Progenitor cell of endocrine pancreas (in vitro differentiated cells): ENCODE data around the gene ADAD2. TPM values are rescaled to one million over a fixed set of nuclear protein-coding genes. Genes with fewer than 3 reads are reported as not detected.

Experiments
- DNase-seq: peaks from one replicate; pipeline ENCODE4 v3.0.0; 2021; ENCODE audit warnings: low spot score; ENCODE audit not compliant: unreplicated experiment
- H3K27ac Mint-ChIP-seq: 2 replicates; pipeline ENCODE4 v1.8.0; 2021; ENCODE audit warnings: mild to moderate bottlenecking, moderate library complexity, mixed read lengths
- H3K27me3 Mint-ChIP-seq: 2 replicates; pipeline ENCODE4 v1.8.0; 2021; ENCODE audit warnings: mixed read lengths
- H3K36me3 Mint-ChIP-seq: 2 replicates; pipeline ENCODE4 v1.8.0; 2022; ENCODE audit warnings: mixed read lengths; ENCODE audit not compliant: insufficient read depth
- H3K4me1 Mint-ChIP-seq: 2 replicates; pipeline ENCODE4 v1.8.0; 2021; ENCODE audit warnings: low read depth, mixed read lengths
- H3K4me3 Mint-ChIP-seq: 2 replicates; pipeline ENCODE4 v1.8.0; 2021; ENCODE audit warnings: low read depth, mild to moderate bottlenecking, moderate library complexity, mixed read lengths
- H3K9me3 Mint-ChIP-seq: 2 replicates; pipeline ENCODE4 v1.8.0; 2021; ENCODE audit warnings: low read depth, mixed read lengths
- CTCF ChIP-seq: fragments of 200-600 bp; sonication (generic); IDR thresholded peaks from one replicate; pipeline ENCODE4 v1.5.0; 2021; ENCODE audit warnings: antibody characterized with exemption, mild to moderate bottlenecking; ENCODE audit not compliant: unreplicated experiment
- total RNA-seq: library from RNA; stranded (reverse); gene quantifications from 2 replicates; pipeline ENCODE4 v1.2.1, GENCODE V29; 2021

ADAD2 gene
- total RNA-seq, 1 donor from 2014 or later: not detected

GRCh38 chr16:84243732-84244131 is 52.8 kb downstream of the ADAD2 start:
- no peak for DNase-seq
- peaks cover 28% of the 10 kb centered on the region for H3K27me3 Mint-ChIP-seq
- no peaks in the 10 kb centered on the region for H3K4me1 Mint-ChIP-seq
- H3K36me3 Mint-ChIP-seq: no peaks in the 10 kb centered on the region
- no peaks in the 10 kb centered on the region for H3K9me3 Mint-ChIP-seq
- no peak for TF ChIP-seq CTCF
- no peak overlapping the region for H3K27ac Mint-ChIP-seq
- H3K4me3 Mint-ChIP-seq: no peak overlapping the region

GRCh38 chr16:84244728-84245127 is 53.8 kb downstream of the ADAD2 start:
- Mint-ChIP-seq H3K27me3 (peaks cover 23% of the 10 kb centered on the region), H3K4me3 (no peak overlapping the region), H3K36me3 (no peaks in the 10 kb centered on the region), H3K4me1 (no peaks in the 10 kb centered on the region), H3K27ac (no peak overlapping the region), H3K9me3 (no peaks in the 10 kb centered on the region)
- no peak for DNase-seq
- TF ChIP-seq CTCF: no peak

- TF ChIP-seq CTCF: no peak
- no peak for DNase-seq
- no peaks in the 10 kb centered on the region for H3K36me3 Mint-ChIP-seq
- no peaks in the 10 kb centered on the region for H3K4me1 Mint-ChIP-seq
- H3K27me3 Mint-ChIP-seq: peaks cover 15% of the 10 kb centered on the region
- H3K27ac Mint-ChIP-seq: peak overlapping the region; percentile 38
- H3K9me3 Mint-ChIP-seq: no peaks in the 10 kb centered on the region
- H3K4me3 Mint-ChIP-seq: no peak overlapping the region
These were observed 55.2 kb downstream of the ADAD2 start for GRCh38 chr16:84245956-84246678.

- no peak for TF ChIP-seq CTCF
- Mint-ChIP-seq H3K27ac (peak overlapping the region; percentile 38), H3K27me3 (peaks cover 16% of the 10 kb centered on the region), H3K4me1 (no peaks in the 10 kb centered on the region), H3K9me3 (no peaks in the 10 kb centered on the region), H3K4me3 (no peak overlapping the region), H3K36me3 (no peaks in the 10 kb centered on the region)
- no peak for DNase-seq
These were observed 55.7 kb downstream of the ADAD2 start for GRCh38 chr16:84246679-84247077.

Other genes starting within 250 kb of the ADAD2 start
- gene OSGIN1, start 237.9 kb upstream of the ADAD2 start, total RNA-seq: 2.3 and 2.7 TPM in 2 replicates
- gene NECAB2, start 222.9 kb upstream of the ADAD2 start, total RNA-seq: 4.4 and 4.6 TPM in 2 replicates
- 0.24 and 0.80 TPM in 2 replicates for gene SLC38A8, start 148.4 kb upstream of the ADAD2 start, total RNA-seq
- gene MBTPS1, start 74.2 kb upstream of the ADAD2 start, total RNA-seq: 94.7 and 98.9 TPM in 2 replicates
- 43.8 and 47.7 TPM in 2 replicates for gene HSDL1, start 46.0 kb upstream of the ADAD2 start, total RNA-seq
- 1.4 and 1.8 TPM in 2 replicates for gene DNAAF1, start 45.8 kb upstream of the ADAD2 start, total RNA-seq
- 87.1 and 94.7 TPM in 2 replicates for gene TAF1C, start 4.1 kb upstream of the ADAD2 start, total RNA-seq
- gene KCNG4, start 48.9 kb downstream of the ADAD2 start, total RNA-seq: not detected in 2 replicates
- gene WFDC1, start 103.7 kb downstream of the ADAD2 start, total RNA-seq: 0.09 and 0.24 TPM in 2 replicates
- gene ATP2C2, start 177.4 kb downstream of the ADAD2 start, total RNA-seq: 6.8 and 10.8 TPM in 2 replicates